GM12801 (cell line): ENCODE results near the gene RIPK1.

Source experiments
- CTCF ChIP-seq: IDR thresholded peaks from one replicate; pipeline ENCODE4 v1.5.1; 2011; ENCODE audit warnings: control low read depth; ENCODE audit not compliant: insufficient read length; ENCODE audit errors: extremely low read depth

RIPK1 gene

GRCh38 chr6:3131695-3132094 lies 63.4 kb downstream of the RIPK1 start:
- no peak for TF ChIP-seq CTCF

DNA sequence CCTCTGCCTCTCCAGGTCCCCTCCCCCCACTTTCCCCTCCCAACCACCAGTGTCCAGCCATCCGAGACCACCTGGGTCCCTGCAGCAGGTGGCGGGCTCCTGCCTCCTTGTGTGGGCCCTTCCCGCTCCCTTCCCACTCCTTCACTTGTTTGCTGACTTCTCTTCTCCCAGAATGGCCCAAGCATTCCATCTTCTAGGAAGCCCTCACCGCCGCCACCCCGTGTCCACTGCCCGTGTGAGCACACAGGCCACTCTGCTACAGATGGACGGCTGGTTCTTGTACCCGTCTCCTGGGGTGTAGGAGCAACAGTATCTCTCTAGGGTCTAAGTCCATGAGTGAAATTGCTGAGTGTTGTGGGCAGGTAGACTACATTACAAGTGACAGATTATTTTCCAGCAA lies 65.2 kb downstream of the RIPK1 start:
- TF ChIP-seq CTCF: no peak

GRCh38 chr6:3135668-3136291 lies 67.5 kb downstream of the RIPK1 start:
- no peak for TF ChIP-seq CTCF

DNA sequence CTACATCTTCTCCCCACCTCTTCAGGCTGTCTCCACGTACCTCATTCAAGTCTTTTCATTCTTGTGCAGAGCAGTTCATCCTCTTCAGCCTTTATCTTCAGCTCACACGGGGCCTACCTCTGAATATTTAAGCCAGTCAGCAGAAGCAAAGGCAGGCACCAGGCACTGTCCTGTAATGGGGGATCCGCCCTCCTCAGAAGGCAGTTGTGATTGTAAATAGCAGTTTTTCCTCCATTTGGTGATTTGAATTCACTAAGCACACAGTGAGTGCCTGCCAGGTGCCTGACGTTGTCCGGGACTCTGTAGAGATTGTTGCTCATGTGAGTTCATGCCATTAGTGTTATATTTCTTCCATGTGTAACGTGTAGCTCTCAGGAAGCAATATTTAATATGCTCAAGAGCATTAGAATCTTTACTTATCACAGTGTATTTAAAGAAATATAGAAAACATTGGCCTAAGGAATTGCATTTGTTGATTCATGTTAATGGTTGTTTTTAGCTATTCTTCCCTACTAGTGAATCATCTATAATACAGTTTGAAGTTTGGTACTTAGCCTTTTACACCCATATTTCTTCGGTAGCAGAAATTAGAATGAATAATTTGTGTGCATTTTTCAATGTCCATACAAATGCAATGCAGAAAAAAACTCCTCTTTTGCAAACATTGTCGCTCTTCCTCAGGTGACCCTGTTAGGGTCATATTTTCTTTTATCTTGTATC lies 68.2 kb downstream of the RIPK1 start:
- TF ChIP-seq CTCF: no peak

- no peak for TF ChIP-seq CTCF
Observed at GRCh38 chr6:3137057-3137777, 68.9 kb downstream of the RIPK1 start.

GRCh38 chr6:3138341-3138740 lies 70.0 kb downstream of the RIPK1 start:
- TF ChIP-seq CTCF: no peak

DNA sequence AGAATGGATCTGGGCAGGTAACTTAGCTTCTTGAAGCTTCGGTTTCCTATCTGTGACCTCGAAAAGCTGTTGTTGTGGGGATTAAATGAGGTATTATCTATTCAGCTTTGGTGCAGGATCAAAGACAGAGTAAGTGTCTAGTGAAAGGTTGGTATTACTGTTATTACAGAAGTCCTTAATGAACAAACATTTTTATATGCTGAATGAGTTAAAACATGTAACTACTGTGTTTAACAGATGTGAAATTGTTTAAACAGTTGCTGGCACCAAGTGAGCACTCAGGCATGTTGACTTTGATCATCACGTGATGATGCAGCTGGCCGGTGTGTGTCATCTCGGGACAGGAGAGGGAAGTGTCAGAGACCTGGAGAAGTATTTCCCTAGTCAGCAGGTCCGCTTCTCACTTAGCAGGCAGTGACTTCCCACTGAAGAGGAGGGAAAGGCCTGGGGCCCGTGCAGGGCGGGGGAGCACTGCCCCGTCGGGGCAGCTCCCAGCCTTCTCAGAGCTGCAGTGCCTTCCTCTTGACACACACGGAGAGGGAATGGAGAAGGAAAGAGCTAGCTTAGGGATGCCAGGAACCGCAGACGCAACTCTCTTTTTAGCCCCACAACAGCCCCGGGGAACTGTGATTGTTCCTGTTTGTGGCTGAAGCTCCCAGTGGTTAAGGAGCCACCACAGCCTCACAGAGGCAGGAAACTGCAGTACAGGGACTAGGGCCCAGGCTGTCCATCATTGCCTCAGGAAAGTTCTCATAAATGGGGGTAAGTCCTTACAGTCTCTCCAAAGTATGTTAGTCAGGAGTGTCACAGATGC lies 71.0 kb downstream of the RIPK1 start:
- TF ChIP-seq CTCF: no peak
